Keratinocyte (primary cell): ENCODE measurements around the gene EPHB2. TPM values are rescaled to one million over a fixed set of nuclear protein-coding genes. Genes with fewer than 3 reads are reported as not detected.

Experiments used
- DNase-seq: peaks from one replicate; pipeline ENCODE4 v3.0.0-alpha.2; 2011; ENCODE audit warnings: low read depth, missing footprints, low spot score
- FAIRE-seq: peaks from 2 replicates; lab custom pipeline; 2011; peaks lifted over from hg19 to GRCh38; lab: Jason Lieb, UNC
- H2AFZ ChIP-seq: 2 replicates; pipeline ENCODE4 v1.6.0; 2012; ENCODE audit warnings: low read length, control low read depth, inconsistent platforms; ENCODE audit not compliant: control insufficient read depth
- H3K27ac ChIP-seq: 2 replicates; pipeline ENCODE4 v1.5.1; 2011; ENCODE audit warnings: low read length; ENCODE audit not compliant: control insufficient read depth, insufficient read depth
- H3K27me3 ChIP-seq: 3 replicates; pipeline ENCODE4 v1.6.0; 2011; ENCODE audit warnings: low read length; ENCODE audit not compliant: control insufficient read depth, insufficient read depth; ENCODE audit errors: extremely low read depth
- H3K36me3 ChIP-seq, 2 experiments: 2 replicates in 1 of 2; 3 replicates in 1 of 2; pipeline ENCODE4 v1.5.1; 2011; ENCODE audit warnings: low read length in 2 of 2, mild to moderate bottlenecking in 1 of 2; ENCODE audit not compliant: control insufficient read depth in 2 of 2, insufficient read depth in 2 of 2; ENCODE audit errors: extremely low read depth in 1 of 2
- H3K4me1 ChIP-seq: 3 replicates; pipeline ENCODE4 v1.5.1; 2011; ENCODE audit warnings: low read length; ENCODE audit not compliant: control insufficient read depth, insufficient read depth; ENCODE audit errors: extremely low read depth
- H3K4me2 ChIP-seq: 3 replicates; pipeline ENCODE4 v1.6.0; 2011; ENCODE audit warnings: low read depth, low read length; ENCODE audit not compliant: control insufficient read depth, insufficient read depth; ENCODE audit errors: extremely low read depth
- H3K4me3 ChIP-seq, 3 experiments: fragments of 200-600 bp in 1 of 3; sonication (generic) in 1 of 3; 2 replicates in 2 of 3; 3 replicates in 1 of 3; pipeline ENCODE4 v1.5.1; 2011 to 2016; ENCODE audit warnings: low read length in 3 of 3, mild to moderate bottlenecking in 3 of 3, control low read depth in 2 of 3, inconsistent platforms in 1 of 3, low read depth in 1 of 3, mixed read lengths in 1 of 3, mixed run types in 1 of 3, moderate library complexity in 1 of 3; ENCODE audit not compliant: control insufficient read depth in 2 of 3, insufficient read depth in 2 of 3; ENCODE audit errors: extremely low read depth in 1 of 3
- H3K79me2 ChIP-seq: 2 replicates; pipeline ENCODE4 v1.6.0; 2012; ENCODE audit warnings: low read length; ENCODE audit not compliant: control insufficient read depth, insufficient read depth
- H3K9ac ChIP-seq: 3 replicates; pipeline ENCODE4 v1.6.0; 2011; ENCODE audit warnings: low read length; ENCODE audit not compliant: control insufficient read depth, insufficient read depth; ENCODE audit errors: extremely low read depth
- H3K9me1 ChIP-seq: 3 replicates; pipeline ENCODE4 v1.6.0; 2011; ENCODE audit warnings: low read length; ENCODE audit not compliant: control insufficient read depth, insufficient read depth; ENCODE audit errors: extremely low read depth
- H3K9me3 ChIP-seq: 2 replicates; pipeline ENCODE4 v1.5.1; 2012; ENCODE audit warnings: low read depth, low read length; ENCODE audit not compliant: control insufficient read depth
- H4K20me1 ChIP-seq: 3 replicates; pipeline ENCODE4 v1.6.0; 2011; ENCODE audit warnings: low read length; ENCODE audit not compliant: control insufficient read depth, insufficient read depth; ENCODE audit errors: extremely low read depth
- EZH2 ChIP-seq: IDR thresholded peaks from one replicate; pipeline ENCODE4 v1.6.1; 2012; ENCODE audit warnings: inconsistent platforms, mild to moderate bottlenecking, low read length, moderate library complexity
- dilution Hi-C: fragments of 300-500 bp; cut with MboI; formaldehyde crosslinking; loops from one replicate; pipeline ENCODE4 v1.7.0; 2020; ENCODE audit warnings: low sequenced_read_pairs; ENCODE audit not compliant: extremely low pct_ligation_motif_present
- polyA plus RNA-seq, 5 experiments: library from polyadenylated mRNA; depleted of rRNA in 3 of 5; stranded (reverse) in 3 of 5; stranded (forward) in 1 of 5; unstranded in 1 of 5; fragments of >200 nt; gene quantifications; 1 replicate in 1 of 5; 2 replicates in 3 of 5; 3 replicates in 1 of 5; pipeline versions ENCODE4 v1.2.1 to v1.2.3, GENCODE V29; 2011 to 2012; ENCODE audit warnings: missing spikeins in 2 of 5, low read depth in 1 of 5, low replicate concordance in 1 of 5
- TF ChIP-seq, protein P1 (sequence below), 3 experiments: IDR thresholded peaks in 1 of 3; conservative IDR thresholded peaks in 1 of 3; optimal IDR thresholded peaks in 1 of 3; 2 replicates in 2 of 3; 3 replicates in 1 of 3; pipeline versions ENCODE3 to v1.5.1; 2011; ENCODE audit warnings: low read length in 3 of 3, mild to moderate bottlenecking in 3 of 3, moderate library complexity in 2 of 3, control low read depth in 1 of 3, inconsistent platforms in 1 of 3; ENCODE audit not compliant: insufficient read depth in 2 of 3; ENCODE audit errors: extremely low read depth in 1 of 3

EPHB2 gene
- polyA plus RNA-seq, 1 donor (not counting 4 experiments of a cell fraction or from before 2014, with no cell fraction given): 0.10 TPM

DNA sequence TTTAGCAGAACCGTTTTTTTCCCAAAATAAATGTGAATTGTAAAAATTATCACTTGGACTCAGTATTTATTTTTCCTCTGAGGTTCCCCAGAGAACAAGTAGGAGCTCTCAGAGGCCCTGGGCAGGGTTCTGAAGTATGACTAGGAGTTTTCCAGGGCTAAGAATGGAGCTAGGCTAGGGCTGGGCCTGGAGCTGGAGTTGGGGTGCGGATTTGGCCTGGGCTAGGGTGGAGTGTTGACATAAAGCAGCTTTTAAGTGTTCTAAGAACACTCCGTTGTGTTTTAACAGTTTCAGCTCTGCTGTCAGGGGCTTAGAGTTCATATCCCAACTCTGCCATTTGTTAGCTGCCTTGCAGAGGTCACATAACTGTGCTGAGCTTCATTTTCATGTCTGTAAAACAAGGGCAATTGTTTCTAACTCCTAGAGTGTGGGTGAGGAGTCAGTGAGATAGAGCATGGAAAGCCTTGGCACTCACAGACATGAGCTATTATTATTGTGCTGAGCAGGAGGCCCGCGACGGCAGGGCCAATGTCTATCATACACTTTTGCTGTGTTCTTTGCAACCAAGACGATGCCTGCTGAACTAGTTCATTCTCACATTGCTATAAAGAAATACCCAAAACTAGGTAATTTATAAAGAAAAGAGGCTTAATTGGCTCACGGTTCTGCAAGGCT lies 210.9 kb downstream of the EPHB2 start:
- Histone ChIP-seq H3K27ac (no peak overlapping the region), H3K27me3 (peaks cover 2% of the 10 kb centered on the region), H3K36me3 (no peaks in the 10 kb centered on the region), H3K9me3 (no peaks in the 10 kb centered on the region), H2AFZ (no peak overlapping the region), H3K4me2 (no peak overlapping the region), H3K9ac (no peak overlapping the region), H3K4me3 (no peak overlapping the region), H3K4me1 (no peaks in the 10 kb centered on the region), H4K20me1 (no peaks in the 10 kb centered on the region), H3K79me2 (no peaks in the 10 kb centered on the region), H3K9me1 (no peaks in the 10 kb centered on the region)
- TF ChIP-seq EZH2: no peak
- TF ChIP-seq, protein P1, sequence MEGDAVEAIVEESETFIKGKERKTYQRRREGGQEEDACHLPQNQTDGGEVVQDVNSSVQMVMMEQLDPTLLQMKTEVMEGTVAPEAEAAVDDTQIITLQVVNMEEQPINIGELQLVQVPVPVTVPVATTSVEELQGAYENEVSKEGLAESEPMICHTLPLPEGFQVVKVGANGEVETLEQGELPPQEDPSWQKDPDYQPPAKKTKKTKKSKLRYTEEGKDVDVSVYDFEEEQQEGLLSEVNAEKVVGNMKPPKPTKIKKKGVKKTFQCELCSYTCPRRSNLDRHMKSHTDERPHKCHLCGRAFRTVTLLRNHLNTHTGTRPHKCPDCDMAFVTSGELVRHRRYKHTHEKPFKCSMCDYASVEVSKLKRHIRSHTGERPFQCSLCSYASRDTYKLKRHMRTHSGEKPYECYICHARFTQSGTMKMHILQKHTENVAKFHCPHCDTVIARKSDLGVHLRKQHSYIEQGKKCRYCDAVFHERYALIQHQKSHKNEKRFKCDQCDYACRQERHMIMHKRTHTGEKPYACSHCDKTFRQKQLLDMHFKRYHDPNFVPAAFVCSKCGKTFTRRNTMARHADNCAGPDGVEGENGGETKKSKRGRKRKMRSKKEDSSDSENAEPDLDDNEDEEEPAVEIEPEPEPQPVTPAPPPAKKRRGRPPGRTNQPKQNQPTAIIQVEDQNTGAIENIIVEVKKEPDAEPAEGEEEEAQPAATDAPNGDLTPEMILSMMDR (optimal IDR thresholded peaks at IDR 0.05 in 1 of 3, IDR thresholded peaks at IDR 0.05 in 1 of 3, conservative IDR thresholded peaks at IDR 0.05 in 1 of 3; ENCODE audit: extremely low read depth in 1 of 3, insufficient read depth in 2 of 3, low read length in 3 of 3): no peak
- DNase-seq (no peak), FAIRE-seq (no peak)
- dilution Hi-C loops: no loop called here

DNA sequence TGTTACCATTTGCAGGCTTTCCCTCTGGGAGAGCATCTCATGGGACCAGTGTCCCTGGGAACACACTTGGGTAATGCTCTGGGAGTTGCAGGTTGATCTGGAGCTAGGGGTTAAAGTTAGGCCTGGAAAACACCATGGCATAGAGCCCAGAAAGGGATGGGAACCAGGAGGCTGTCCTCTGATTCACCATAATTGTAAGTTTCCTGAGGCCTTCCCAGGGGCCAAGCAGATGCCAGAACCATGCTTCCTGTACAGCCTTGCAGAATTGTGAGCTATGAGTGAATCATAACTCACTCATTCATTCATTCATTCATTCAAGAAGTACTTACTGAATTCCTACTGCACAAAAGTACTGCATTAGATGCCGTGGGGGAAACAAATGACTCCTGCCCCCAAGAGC lies 212.0 kb downstream of the EPHB2 start:
- no peak for TF ChIP-seq EZH2
- TF ChIP-seq, protein P1 (optimal IDR thresholded peaks at IDR 0.05 in 1 of 3, IDR thresholded peaks at IDR 0.05 in 1 of 3, conservative IDR thresholded peaks at IDR 0.05 in 1 of 3; ENCODE audit: extremely low read depth in 1 of 3, insufficient read depth in 2 of 3, low read length in 3 of 3): no peak
- Histone ChIP-seq H2AFZ (no peak overlapping the region), H3K9ac (no peak overlapping the region), H3K4me2 (no peak overlapping the region), H3K9me1 (no peaks in the 10 kb centered on the region), H4K20me1 (no peaks in the 10 kb centered on the region), H3K4me1 (no peaks in the 10 kb centered on the region), H3K36me3 (no peaks in the 10 kb centered on the region), H3K79me2 (no peaks in the 10 kb centered on the region), H3K27me3 (peaks cover 3% of the 10 kb centered on the region), H3K9me3 (no peaks in the 10 kb centered on the region), H3K27ac (no peak overlapping the region), H3K4me3 (no peak overlapping the region)
- DNase-seq: no peak
- dilution Hi-C loops: no loop called here
- FAIRE-seq: no peak
